ENCODE results near the gene CEP55. TPM values are rescaled to one million over a fixed set of nuclear protein-coding genes. Genes with fewer than 3 reads are reported as not detected.

The CEP55 gene
- total RNA-seq, 1 donor from 2014 or later = 8.9 TPM

GRCh38 chr10:93469454-93469853 lies 27.0 kb upstream of the CEP55 start:
- no peak for DNase-seq

GRCh38 chr10:93471110-93471651 lies 25.2 kb upstream of the CEP55 start:
- no peak for DNase-seq

- DNase-seq = no peak
These were observed 23.3 kb upstream of the CEP55 start for GRCh38 chr10:93473161-93473560.

- DNase-seq = no peak
These were observed 22.5 kb upstream of the CEP55 start for GRCh38 chr10:93473804-93474472.

GRCh38 chr10:93475227-93475626 lies 21.2 kb upstream of the CEP55 start:
- DNase-seq = no peak

- no peak for DNase-seq
These were observed 20.5 kb upstream of the CEP55 start for GRCh38 chr10:93475871-93476270.

- no peak for DNase-seq
These were observed 19.7 kb upstream of the CEP55 start for GRCh38 chr10:93476756-93477155.

- DNase-seq = no peak
These were observed 17.5 kb upstream of the CEP55 start for GRCh38 chr10:93478873-93479272.

GRCh38 chr10:93481637-93482144 lies 14.7 kb upstream of the CEP55 start:
- DNase-seq = no peak

GRCh38 chr10:93482145-93482834 lies 14.1 kb upstream of the CEP55 start, which contains the start of gene MYOF:
MYOF (minus strand) TSS chr10:93482334; CDS start chr10:93482194, 140 bp downstream.
- DNase-seq = peak; percentile 92

GRCh38 chr10:93485690-93486089 lies 10.7 kb upstream of the CEP55 start:
- DNase-seq = no peak

- peak; percentile 83 for DNase-seq
These were observed 7.4 kb upstream of the CEP55 start for GRCh38 chr10:93488956-93489528.

- no peak for DNase-seq
These were observed 4.8 kb upstream of the CEP55 start for GRCh38 chr10:93491602-93492121.

GRCh38 chr10:93493162-93493561 lies 3.2 kb upstream of the CEP55 start:
- no peak for DNase-seq

- DNase-seq = no peak
These were observed 1.9 kb upstream of the CEP55 start for GRCh38 chr10:93494494-93494893.

- peak; percentile 71 for DNase-seq
These were observed 624 bp upstream of the CEP55 start for GRCh38 chr10:93495654-93496321.

- DNase-seq = no peak
These were observed 1.8 kb downstream of the CEP55 start for GRCh38 chr10:93498166-93498565.

GRCh38 chr10:93501650-93502049 lies 5.2 kb downstream of the CEP55 start:
- no peak for DNase-seq

GRCh38 chr10:93503075-93503474 lies 6.7 kb downstream of the CEP55 start:
- peak; percentile 63 for DNase-seq

- DNase-seq = no peak
These were observed 8.7 kb downstream of the CEP55 start for GRCh38 chr10:93505075-93505474.

- DNase-seq = no peak
These were observed 13.4 kb downstream of the CEP55 start for GRCh38 chr10:93509816-93510215.

- no peak for DNase-seq
These were observed 16.2 kb downstream of the CEP55 start for GRCh38 chr10:93512565-93512964.

Data from tongue (tissue), 2 donors.